H1 (cell line): Measurements from ENCODE around the gene PRPF4. TPM values are rescaled to one million over a fixed set of nuclear protein-coding genes. Genes with fewer than 3 reads are reported as not detected.

Source experiments
- CTCF ChIA-PET: fragments of 300-600 bp; sonication (Branson Sonifier 250); formaldehyde crosslinking; loops from one replicate; lab custom pipeline; 2021; ENCODE audit not compliant: partially characterized antibody; lab: Charles Lee
- POLR2A ChIA-PET: fragments of 300-600 bp; sonication (Branson Sonifier 250); formaldehyde crosslinking; loops from one replicate; lab custom pipeline; 2021; ENCODE audit warnings: inconsistent platforms; ENCODE audit not compliant: partially characterized antibody; lab: Charles Lee
- DNase-seq, 2 experiments: peaks; one replicate each; pipeline versions ENCODE4 v3.0.0 to v3.0.0-alpha.2; 2010 to 2022; ENCODE audit warnings: low spot score in 2 of 2, low read depth in 1 of 2, mixed read lengths in 1 of 2
- FAIRE-seq: peaks from 2 replicates; lab custom pipeline; 2011; peaks lifted over from hg19 to GRCh38; lab: Jason Lieb, UNC
- H2AFZ ChIP-seq: 2 replicates; pipeline ENCODE4 v1.8.1; 2012; ENCODE audit warnings: low read length, inconsistent platforms
- H2AK5ac ChIP-seq: 2 replicates; pipeline ENCODE4 v1.6.1; 2013; ENCODE audit warnings: low read depth, low read length
- H2BK120ac ChIP-seq: replicated peaks from 2 replicates; pipeline ENCODE3; 2013; ENCODE audit warnings: low read depth, low read length, inconsistent platforms
- H2BK12ac ChIP-seq: 2 replicates; pipeline ENCODE4 v1.6.1; 2013; ENCODE audit warnings: low read depth, low read length
- H2BK15ac ChIP-seq: 2 replicates; pipeline ENCODE4 v1.6.1; 2013; ENCODE audit warnings: low read length
- H2BK20ac ChIP-seq: 2 replicates; pipeline ENCODE4 v1.6.1; 2013; ENCODE audit warnings: low read length
- H2BK5ac ChIP-seq: 2 replicates; pipeline ENCODE4 v1.6.1; 2013; ENCODE audit warnings: low read depth, low read length
- H3K14ac ChIP-seq: 2 replicates; pipeline ENCODE4 v1.6.1; 2013; ENCODE audit warnings: inconsistent platforms; ENCODE audit not compliant: insufficient read length
- H3K18ac ChIP-seq: 2 replicates; pipeline ENCODE4 v1.6.1; 2013; ENCODE audit warnings: low read length; ENCODE audit errors: extremely low read depth
- H3K23ac ChIP-seq: 2 replicates; pipeline ENCODE4 v1.6.1; 2013; ENCODE audit warnings: inconsistent platforms; ENCODE audit not compliant: insufficient read length
- H3K23me2 ChIP-seq: 2 replicates; pipeline ENCODE4 v1.6.1; 2013; ENCODE audit warnings: low read depth, low read length
- H3K27ac ChIP-seq: 2 replicates; pipeline ENCODE4 v1.6.1; 2011; ENCODE audit warnings: low read depth, low read length, inconsistent platforms
- H3K27me3 ChIP-seq, 4 experiments: replicated peaks in 1 of 4; 1 replicate in 1 of 4; 2 replicates in 3 of 4; pipeline versions ENCODE4 v1.6.1 to v1.8.1; 2011 to 2013; ENCODE audit warnings: low read length in 3 of 4, mild to moderate bottlenecking in 3 of 4, inconsistent platforms in 2 of 4, mixed read lengths in 2 of 4, moderate library complexity in 1 of 4; ENCODE audit not compliant: control insufficient read depth in 3 of 4, insufficient read depth in 3 of 4; ENCODE audit errors: extremely low read depth in 1 of 4
- H3K36me3 ChIP-seq, 4 experiments: 2 replicates each; pipeline versions ENCODE4 v1.6.1 to v1.8.1; 2011 to 2013; ENCODE audit warnings: mild to moderate bottlenecking in 4 of 4, low read length in 3 of 4, moderate library complexity in 2 of 4, control low read depth in 1 of 4, inconsistent platforms in 1 of 4; ENCODE audit not compliant: insufficient read depth in 4 of 4, control insufficient read depth in 2 of 4
- H3K4ac ChIP-seq: replicated peaks from 2 replicates; pipeline ENCODE3; 2013; ENCODE audit warnings: low read length, low read depth, mixed read lengths, inconsistent platforms; ENCODE audit not compliant: insufficient read length
- H3K4me1 ChIP-seq, 4 experiments: replicated peaks in 1 of 4; 1 replicate in 1 of 4; 2 replicates in 3 of 4; pipeline versions ENCODE4 v1.6.1 to v1.8.1; 2011 to 2013; ENCODE audit warnings: low read length in 3 of 4, inconsistent platforms in 2 of 4, mixed read lengths in 1 of 4; ENCODE audit not compliant: insufficient read depth in 4 of 4, control insufficient read depth in 3 of 4
- H3K4me2 ChIP-seq, 2 experiments: 2 replicates each; pipeline versions ENCODE4 v1.6.1 to v1.8.1; 2011 to 2013; ENCODE audit warnings: low read depth in 2 of 2, low read length in 2 of 2, control low read depth in 1 of 2, inconsistent platforms in 1 of 2, mild to moderate bottlenecking in 1 of 2; ENCODE audit not compliant: insufficient read depth in 1 of 2
- H3K4me3 ChIP-seq, 4 experiments: fragments of 200-600, 300-600 bp in 1 of 4; sonication (generic), shearing (Covaris generic), sonication (Bioruptor Twin) in 1 of 4; 2 replicates each; pipeline versions ENCODE4 v1.5.1 to v1.8.1; 2011 to 2016; ENCODE audit warnings: low read length in 4 of 4, low read depth in 3 of 4, control low read depth in 2 of 4, inconsistent platforms in 2 of 4, mild to moderate bottlenecking in 2 of 4, mixed read lengths in 1 of 4, moderate library complexity in 1 of 4; ENCODE audit not compliant: insufficient read depth in 2 of 4; ENCODE audit errors: extremely low read depth in 1 of 4
- H3K56ac ChIP-seq: replicated peaks from 2 replicates; pipeline ENCODE3; 2013; ENCODE audit warnings: low read depth, mild to moderate bottlenecking, mixed read lengths, low read length, inconsistent platforms; ENCODE audit not compliant: insufficient read length
- H3K79me1 ChIP-seq: 2 replicates; pipeline ENCODE4 v1.6.1; 2013; ENCODE audit warnings: low read depth, low read length, control low read depth
- H3K79me2 ChIP-seq, 2 experiments: 2 replicates each; pipeline versions ENCODE4 v1.6.1 to v1.8.1; 2012 to 2013; ENCODE audit warnings: low read length in 2 of 2, mild to moderate bottlenecking in 2 of 2, inconsistent platforms in 1 of 2; ENCODE audit not compliant: insufficient read depth in 2 of 2, control insufficient read depth in 1 of 2
- H3K9ac ChIP-seq, 4 experiments: replicated peaks in 1 of 4; 1 replicate in 1 of 4; 2 replicates in 3 of 4; pipeline versions ENCODE4 v1.6.1 to v1.8.1; 2011 to 2013; ENCODE audit warnings: low read depth in 3 of 4, low read length in 3 of 4, control low read depth in 2 of 4, mild to moderate bottlenecking in 2 of 4, moderate library complexity in 2 of 4, inconsistent platforms in 1 of 4; ENCODE audit errors: extremely low read depth in 1 of 4
- H3K9me3 ChIP-seq, 2 experiments: 2 replicates each; pipeline versions ENCODE4 v1.6.1 to v1.8.1; 2012 to 2013; ENCODE audit warnings: mild to moderate bottlenecking in 2 of 2, moderate library complexity in 2 of 2, control low read depth in 1 of 2, inconsistent platforms in 1 of 2, low read depth in 1 of 2, low read length in 1 of 2, mixed read lengths in 1 of 2; ENCODE audit not compliant: insufficient read depth in 2 of 2
- H4K20me1 ChIP-seq, 2 experiments: replicated peaks in 1 of 2; 2 replicates each; pipeline versions ENCODE3 to v1.8.1; 2011 to 2013; ENCODE audit warnings: inconsistent platforms in 2 of 2, low read length in 2 of 2, mild to moderate bottlenecking in 1 of 2; ENCODE audit not compliant: insufficient read depth in 2 of 2, control insufficient read depth in 1 of 2
- H4K5ac ChIP-seq: 2 replicates; pipeline ENCODE4 v1.6.1; 2013; ENCODE audit warnings: low read length, low read depth, mixed read lengths, inconsistent platforms; ENCODE audit not compliant: insufficient read length
- H4K8ac ChIP-seq: 2 replicates; pipeline ENCODE4 v1.8.0; 2013; ENCODE audit warnings: mild to moderate bottlenecking, moderate library complexity, low read length, inconsistent platforms; ENCODE audit not compliant: insufficient read depth; ENCODE audit errors: extremely low read depth
- H4K91ac ChIP-seq: replicated peaks from 2 replicates; pipeline ENCODE3; 2013; ENCODE audit warnings: low read length, mixed read lengths, inconsistent platforms; ENCODE audit not compliant: insufficient read length
- EP300 ChIP-seq, 2 experiments: IDR thresholded peaks; 1 replicate in 1 of 2; 2 replicates in 1 of 2; pipeline ENCODE4 v1.6.1; 2011 to 2012; ENCODE audit warnings: low read depth in 2 of 2, low read length in 2 of 2, mild to moderate bottlenecking in 2 of 2, borderline replicate concordance in 1 of 2, inconsistent platforms in 1 of 2, moderate library complexity in 1 of 2
- GTF2F1 ChIP-seq: IDR thresholded peaks from 2 replicates; pipeline ENCODE4 v1.6.1; 2012; ENCODE audit warnings: low read depth, low read length, improper control_type of control experiment, borderline replicate concordance
- KDM4A ChIP-seq: IDR thresholded peaks from one replicate; pipeline ENCODE4 v1.7.1; 2012; ENCODE audit warnings: low read depth, mild to moderate bottlenecking, moderate library complexity, low read length, inconsistent platforms; ENCODE audit not compliant: severe bottlenecking
- POLR2AphosphoS5 ChIP-seq: IDR thresholded peaks from 2 replicates; pipeline ENCODE4 v1.6.1; 2011; ENCODE audit warnings: low read depth, low read length
- POU5F1 ChIP-seq: IDR thresholded peaks from 2 replicates; pipeline ENCODE4 v1.6.1; 2011; ENCODE audit warnings: low read depth, mild to moderate bottlenecking, low read length, moderate library complexity
- RAD21 ChIP-seq, 2 experiments: IDR thresholded peaks in 1 of 2; conservative IDR thresholded peaks in 1 of 2; 2 replicates each; pipeline ENCODE4 v1.6.1; 2011; ENCODE audit warnings: low read depth in 2 of 2, low read length in 2 of 2, improper control_type of control experiment in 1 of 2, inconsistent platforms in 1 of 2, mild to moderate bottlenecking in 1 of 2, moderate library complexity in 1 of 2
- RXRA ChIP-seq: IDR thresholded peaks from 2 replicates; pipeline ENCODE4 v1.6.1; 2011; ENCODE audit warnings: low read depth, mild to moderate bottlenecking, low read length, moderate library complexity; ENCODE audit not compliant: insufficient read depth
- SIRT6 ChIP-seq: IDR thresholded peaks from one replicate; pipeline ENCODE4 v1.7.1; 2012; ENCODE audit warnings: low read length, inconsistent platforms
- SP1 ChIP-seq: IDR thresholded peaks from 2 replicates; pipeline ENCODE4 v1.6.1; 2011; ENCODE audit warnings: low read depth, low read length
- SP4 ChIP-seq: IDR thresholded peaks from 2 replicates; pipeline ENCODE4 v1.6.1; 2012; ENCODE audit warnings: low read length, inconsistent platforms
- TCF12 ChIP-seq: IDR thresholded peaks from 2 replicates; pipeline ENCODE4 v1.6.1; 2011; ENCODE audit warnings: low read depth, mild to moderate bottlenecking, low read length
- TEAD4 ChIP-seq: IDR thresholded peaks from 2 replicates; pipeline ENCODE4 v1.6.1; 2012; ENCODE audit warnings: low read depth, low read length, inconsistent platforms, mixed read lengths
- USF2 ChIP-seq: IDR thresholded peaks from 2 replicates; pipeline ENCODE4 v1.6.1; 2011; ENCODE audit warnings: low read length, improper control_type of control experiment
- WGBS, 2 experiments: shearing (Covaris generic) in 1 of 2; methylation state at CpG; one replicate each; pipeline versions ENCODE4 v1.1.6 to v1.1.7; 2013 to 2015; ENCODE audit warnings: low lambda C conversion rate in 2 of 2, mixed read lengths in 2 of 2, inconsistent platforms in 1 of 2, low coverage in 1 of 2, missing lambda C conversion rate in 1 of 2; ENCODE audit not compliant: insufficient replicate concordance in 2 of 2, insufficient coverage in 1 of 2, insufficient read length in 1 of 2; ENCODE audit errors: extremely low coverage in 1 of 2, missing lambda C conversion rate in 1 of 2; 5-methylcytosine and 5-hydroxymethylcytosine counted together
- polyA plus RNA-seq, 7 experiments: library from polyadenylated mRNA; depleted of rRNA in 3 of 7; stranded (reverse) in 5 of 7; unstranded in 2 of 7; fragments of >200 nt in 5 of 7; fragments of 200-250 nt in 2 of 7; gene quantifications; 1 replicate in 5 of 7; 2 replicates in 1 of 7; 4 replicates in 1 of 7; pipeline versions ENCODE4 v1.2.1 to v1.2.3, GENCODE V29; 2011 to 2013; ENCODE audit warnings: missing spikeins in 2 of 7, mixed read lengths in 2 of 7
- total RNA-seq: library from RNA; stranded (reverse); fragmentation: NEBNext Ultra II Directional; extraction: Animal tissue kit (Norgen Biotek cat#: 25700); gene quantifications from 2 replicates; pipeline ENCODE4 v1.2.1, GENCODE V29; 2021

The PRPF4 gene
- total and polyA plus RNA-seq, 2 of the 8 experiments (the other 6 are each of a cell fraction or from before 2014, with no cell fraction given) = 15.2 to 33.4 TPM

- no peaks in the 10 kb centered on the region for H3K23me2 ChIP-seq
- DNase-seq (no peak), FAIRE-seq (no peak)
- H4K91ac ChIP-seq = no peak overlapping the region
- ChIA-PET CTCF (interaction anchor here (0.5 kb wide), 1 partner anchor 21 kb away, joined by 3 read pairs; no protein-coding TSS in a partner anchor), POLR2A (interaction anchor here (2.0 kb wide), 1 partner anchor 10 kb away, joined by 5 read pairs; no protein-coding TSS in a partner anchor)
- no peak overlapping the region for H2BK5ac ChIP-seq
- no peak overlapping the region for H3K14ac ChIP-seq
- H3K27ac ChIP-seq = no peak overlapping the region
- H4K8ac ChIP-seq = no peak overlapping the region
- H3K23ac ChIP-seq = no peak overlapping the region
- no peak overlapping the region for H3K56ac ChIP-seq
- H4K5ac ChIP-seq = no peak overlapping the region
- no peak overlapping the region for H3K18ac ChIP-seq
- H2BK120ac ChIP-seq = no peak overlapping the region
- no peak overlapping the region for H2AFZ ChIP-seq
- WGBS, 2 experiments = 92% methylated on average over 4 of the region's 4 CpGs; no CpG with 5 or more reads in 1 of the 2 experiments
- H3K4me3 ChIP-seq = no peak overlapping the region
- H3K79me2 ChIP-seq = peaks cover 0 to 10% of the 10 kb centered on the region in 2 experiments; a peak in 2 of 4 replicates
- H3K79me1 ChIP-seq = no peaks in the 10 kb centered on the region; the same call in 1 of the 2 replicates
- H3K36me3 ChIP-seq = peaks cover 33 to 86% (median 73%) of the 10 kb centered on the region in 4 experiments
- H2BK15ac ChIP-seq = no peak overlapping the region
- peaks cover 0 to 2% of the 10 kb centered on the region in 2 experiments for H4K20me1 ChIP-seq
- H3K4ac ChIP-seq = no peak overlapping the region
- no peaks in the 10 kb centered on the region for H3K9me3 ChIP-seq
- H2AK5ac ChIP-seq = no peak overlapping the region
- peaks cover 0 to 2% (median 0%) of the 10 kb centered on the region in 4 experiments; a peak in 1 of 7 replicates for H3K4me1 ChIP-seq
- H3K9ac ChIP-seq = no peak overlapping the region
- H2BK20ac ChIP-seq = no peak overlapping the region
- H2BK12ac ChIP-seq = no peak overlapping the region
- H3K27me3 ChIP-seq = no peaks in the 10 kb centered on the region
- no peak overlapping the region for H3K4me2 ChIP-seq
- no peak for TF ChIP-seq RAD21 (IDR thresholded peaks at IDR 0.05 in 1 of 2, conservative IDR thresholded peaks at IDR 0.05 in 1 of 2; ENCODE audit: low read depth in 2 of 2, low read length in 2 of 2)
- no peak for TF ChIP-seq TEAD4
- TF ChIP-seq TCF12 = no peak
- TF ChIP-seq USF2 = no peak
- TF ChIP-seq EP300 (IDR thresholded peaks at IDR 0.05; ENCODE audit: borderline replicate concordance in 1 of 2, low read depth in 2 of 2, low read length in 2 of 2) = no peak
- TF ChIP-seq GTF2F1 = no peak
- TF ChIP-seq RXRA = no peak
- TF ChIP-seq SP1 = no peak
- TF ChIP-seq KDM4A = no peak
- TF ChIP-seq POU5F1 = no peak
- no peak for TF ChIP-seq POLR2AphosphoS5
- TF ChIP-seq SIRT6 = no peak
- no peak for TF ChIP-seq SP4
These were observed 5.9 kb downstream of the PRPF4 start for GRCh38 chr9:113281356-113281755.
